Liver (tissue), 3 donors: ENCODE results near the gene CRB2.

ENCODE experiments used
- CTCF ChIP-seq: fragments of 150-350 bp; IDR thresholded peaks from 2 replicates; pipeline ENCODE4 v1.5.1; 2017; ENCODE audit warnings: improper control_type of control experiment, low read depth, low read length; ENCODE audit not compliant: missing input control
- EGR1 ChIP-seq, 2 donors: IDR thresholded peaks; 2 replicates each; pipeline ENCODE4 v1.6.1; 2016 to 2018; ENCODE audit warnings: antibody characterized with exemption in 2 of 2, low read depth in 2 of 2
- FOXA1 ChIP-seq: IDR thresholded peaks from 2 replicates; pipeline ENCODE4 v1.6.1; 2016; ENCODE audit warnings: antibody characterized with exemption
- HNF4G ChIP-seq: IDR thresholded peaks from 2 replicates; pipeline ENCODE4 v1.6.1; 2016; ENCODE audit warnings: antibody characterized with exemption
- RAD21 ChIP-seq, 2 donors: IDR thresholded peaks; 2 replicates each; pipeline ENCODE4 v1.6.1; 2016; ENCODE audit warnings: antibody characterized with exemption in 2 of 2, mild to moderate bottlenecking in 2 of 2
- SP1 ChIP-seq: IDR thresholded peaks from 2 replicates; pipeline ENCODE4 v1.6.1; 2018; ENCODE audit warnings: antibody characterized with exemption, mild to moderate bottlenecking
- TAF1 ChIP-seq: conservative IDR thresholded peaks from 2 replicates; pipeline ENCODE4 v1.6.1; 2016; ENCODE audit warnings: antibody characterized with exemption, mild to moderate bottlenecking
- TF ChIP-seq, protein P1 (sequence below): IDR thresholded peaks from 2 replicates; pipeline ENCODE4 v1.6.1; 2016; ENCODE audit warnings: antibody characterized with exemption, mild to moderate bottlenecking
- donor health status: healthy.
- donor health status: healthy.

DNA sequence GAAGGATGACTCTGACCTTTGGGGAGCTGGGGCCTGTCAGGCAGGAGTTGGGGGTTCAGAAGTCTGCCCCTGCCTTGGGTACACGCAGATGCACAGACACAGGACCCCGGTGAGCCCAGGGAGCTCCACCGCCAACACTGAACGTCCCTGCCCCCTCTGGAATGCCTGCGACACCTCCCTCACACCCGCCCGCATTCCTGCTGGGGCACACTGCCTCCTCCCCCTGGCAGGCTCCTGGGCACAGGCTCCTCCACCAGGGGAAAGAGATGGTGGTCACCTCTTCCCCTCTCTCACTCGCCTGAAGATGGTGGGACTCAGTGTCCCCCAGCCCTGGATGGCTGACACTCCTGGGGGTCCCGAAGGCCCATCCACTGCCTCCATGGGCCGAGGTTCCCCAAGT is 12.0 kb downstream of the CRB2 start:
- TF ChIP-seq CTCF, result no peak
- TF ChIP-seq FOXA1, result no peak
- TF ChIP-seq TAF1, result no peak
- TF ChIP-seq, protein P1, sequence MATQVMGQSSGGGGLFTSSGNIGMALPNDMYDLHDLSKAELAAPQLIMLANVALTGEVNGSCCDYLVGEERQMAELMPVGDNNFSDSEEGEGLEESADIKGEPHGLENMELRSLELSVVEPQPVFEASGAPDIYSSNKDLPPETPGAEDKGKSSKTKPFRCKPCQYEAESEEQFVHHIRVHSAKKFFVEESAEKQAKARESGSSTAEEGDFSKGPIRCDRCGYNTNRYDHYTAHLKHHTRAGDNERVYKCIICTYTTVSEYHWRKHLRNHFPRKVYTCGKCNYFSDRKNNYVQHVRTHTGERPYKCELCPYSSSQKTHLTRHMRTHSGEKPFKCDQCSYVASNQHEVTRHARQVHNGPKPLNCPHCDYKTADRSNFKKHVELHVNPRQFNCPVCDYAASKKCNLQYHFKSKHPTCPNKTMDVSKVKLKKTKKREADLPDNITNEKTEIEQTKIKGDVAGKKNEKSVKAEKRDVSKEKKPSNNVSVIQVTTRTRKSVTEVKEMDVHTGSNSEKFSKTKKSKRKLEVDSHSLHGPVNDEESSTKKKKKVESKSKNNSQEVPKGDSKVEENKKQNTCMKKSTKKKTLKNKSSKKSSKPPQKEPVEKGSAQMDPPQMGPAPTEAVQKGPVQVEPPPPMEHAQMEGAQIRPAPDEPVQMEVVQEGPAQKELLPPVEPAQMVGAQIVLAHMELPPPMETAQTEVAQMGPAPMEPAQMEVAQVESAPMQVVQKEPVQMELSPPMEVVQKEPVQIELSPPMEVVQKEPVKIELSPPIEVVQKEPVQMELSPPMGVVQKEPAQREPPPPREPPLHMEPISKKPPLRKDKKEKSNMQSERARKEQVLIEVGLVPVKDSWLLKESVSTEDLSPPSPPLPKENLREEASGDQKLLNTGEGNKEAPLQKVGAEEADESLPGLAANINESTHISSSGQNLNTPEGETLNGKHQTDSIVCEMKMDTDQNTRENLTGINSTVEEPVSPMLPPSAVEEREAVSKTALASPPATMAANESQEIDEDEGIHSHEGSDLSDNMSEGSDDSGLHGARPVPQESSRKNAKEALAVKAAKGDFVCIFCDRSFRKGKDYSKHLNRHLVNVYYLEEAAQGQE, result no peak
- no peak for TF ChIP-seq EGR1 (IDR thresholded peaks at IDR 0.05; ENCODE audit: low read depth in 2 of 2)
- no peak for TF ChIP-seq SP1
- no peak for TF ChIP-seq HNF4G
- no peak for TF ChIP-seq RAD21 (IDR thresholded peaks at IDR 0.05)
